GM19035 (cell line): Measurements from ENCODE around the gene KIF22.
"Not testable (repeated sequence)": the region's sequence is repeated elsewhere in the genome, so short reads cannot be mapped to it uniquely, and the experiment has no call there.

Experiments
- ATAC-seq: cut with Tn5 transposase; IDR thresholded peaks from one replicate; pipeline ENCODE4 v1.9.1; 2021; ENCODE audit not compliant: unreplicated experiment

Gene KIF22

GRCh38 chr16:29790183-29790948, at the start of gene KIF22:
Gene KIF22, plus strand, starts transcription at chr16:29790751. Its CDS starts 9 bp downstream, at chr16:29790760.
- peak; percentile 92 for ATAC-seq

- no peak for ATAC-seq
Observed at GRCh38 chr16:29742683-29743275, 47.8 kb upstream of the KIF22 start.

GRCh38 chr16:29743475-29743826, 47.1 kb upstream of the KIF22 start:
- ATAC-seq: no peak

- no peak for ATAC-seq
Observed at GRCh38 chr16:29743827-29744531, 46.6 kb upstream of the KIF22 start.

GRCh38 chr16:29744541-29745101, 45.9 kb upstream of the KIF22 start:
- ATAC-seq: no peak

- ATAC-seq: peak; percentile 42
Observed at GRCh38 chr16:29745121-29745852, 45.3 kb upstream of the KIF22 start.

- peak; percentile 77 for ATAC-seq
Observed at GRCh38 chr16:29745853-29746345, 44.7 kb upstream of the KIF22 start, which contains the start of gene C16orf54. Gene C16orf54, minus strand, starts transcription at chr16:29745990. Its CDS starts 1,039 bp downstream, at chr16:29744951.

GRCh38 chr16:29746518-29746917, 44.0 kb upstream of the KIF22 start:
- ATAC-seq: not testable (repeated sequence)

- ATAC-seq: no peak
Observed at GRCh38 chr16:29747947-29748759, 42.4 kb upstream of the KIF22 start.

GRCh38 chr16:29748760-29749149, 41.8 kb upstream of the KIF22 start:
- ATAC-seq: not testable (repeated sequence)

GRCh38 chr16:29753516-29753915, 37.0 kb upstream of the KIF22 start:
- no peak for ATAC-seq

GRCh38 chr16:29756654-29757053, 33.9 kb upstream of the KIF22 start:
- ATAC-seq: no peak

- ATAC-seq: not testable (repeated sequence)
Observed at GRCh38 chr16:29757086-29757485, 33.5 kb upstream of the KIF22 start.

GRCh38 chr16:29757950-29758466, 32.5 kb upstream of the KIF22 start:
- ATAC-seq: no peak

GRCh38 chr16:29760567-29761279, 29.8 kb upstream of the KIF22 start:
- no peak for ATAC-seq

- not testable (repeated sequence) for ATAC-seq
Observed at GRCh38 chr16:29761280-29761651, 29.3 kb upstream of the KIF22 start.

GRCh38 chr16:29761882-29762281, 28.7 kb upstream of the KIF22 start:
- no peak for ATAC-seq

GRCh38 chr16:29763326-29763725, 27.2 kb upstream of the KIF22 start:
- ATAC-seq: no peak
